ENCODE data around the gene LYRM4.
A peak's percentile ranks its signal among the peaks of the same experiment; 100 is the strongest.

LYRM4 gene

DNA sequence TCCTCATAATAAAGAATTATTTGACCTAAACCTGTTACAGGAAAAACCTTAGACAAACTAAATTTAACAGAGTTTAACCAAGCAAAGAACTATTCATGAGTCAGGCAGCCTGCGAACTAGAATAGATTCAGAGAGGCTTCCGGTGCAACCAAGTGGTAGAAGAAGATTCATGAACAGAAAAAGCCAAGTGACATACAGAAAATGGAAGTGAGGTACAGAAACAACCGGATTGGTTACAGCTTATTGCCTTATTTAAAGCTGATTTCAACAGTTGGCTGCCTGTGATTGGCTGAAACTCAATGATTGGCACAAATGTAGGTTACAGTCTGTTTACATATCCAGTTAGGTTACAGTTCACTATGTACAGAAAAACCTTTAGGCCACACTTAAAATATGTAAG is 165.5 kb downstream of the LYRM4 start:
- no peaks in the 10 kb centered on the region for H3K4me1 Mint-ChIP-seq
- H3K27ac Mint-ChIP-seq: no peak overlapping the region
- ATAC-seq: no peak

DNA sequence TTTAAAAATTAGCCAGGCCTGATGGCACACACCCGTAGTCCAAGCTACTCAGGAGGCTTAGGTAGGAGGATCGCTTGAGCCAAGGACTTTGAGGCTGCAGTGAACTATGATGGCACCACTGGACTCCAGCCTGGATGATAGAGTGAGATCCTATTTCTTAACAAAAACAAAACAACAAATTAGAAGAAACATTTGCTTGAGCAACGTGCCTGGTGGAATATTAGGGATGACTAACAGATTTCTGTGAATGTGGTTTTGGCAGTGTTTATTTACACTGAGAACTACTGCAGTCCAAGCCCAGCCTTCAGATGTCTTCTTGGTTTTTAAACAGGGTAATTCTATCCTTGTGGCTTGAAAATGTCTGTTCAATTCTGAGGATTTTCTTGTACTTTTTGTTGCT is 166.4 kb downstream of the LYRM4 start:
- Mint-ChIP-seq H3K27ac (no peak overlapping the region), H3K36me3 (no peaks in the 10 kb centered on the region), H3K4me1 (no peaks in the 10 kb centered on the region), H3K4me3 (no peak overlapping the region), H3K9me3 (no peaks in the 10 kb centered on the region)
- ATAC-seq (no peak), DNase-seq (ENCODE audit: low spot score in 2 of 2) (no peak)

More for the DNA sequence above, 165.5 kb downstream of the LYRM4 start:
- H3K9me3 Mint-ChIP-seq: no peaks in the 10 kb centered on the region
- H3K36me3 Mint-ChIP-seq: no peaks in the 10 kb centered on the region
- no peak overlapping the region for H3K4me3 Mint-ChIP-seq
- DNase-seq (ENCODE audit: low spot score in 2 of 2): no peak

DNA sequence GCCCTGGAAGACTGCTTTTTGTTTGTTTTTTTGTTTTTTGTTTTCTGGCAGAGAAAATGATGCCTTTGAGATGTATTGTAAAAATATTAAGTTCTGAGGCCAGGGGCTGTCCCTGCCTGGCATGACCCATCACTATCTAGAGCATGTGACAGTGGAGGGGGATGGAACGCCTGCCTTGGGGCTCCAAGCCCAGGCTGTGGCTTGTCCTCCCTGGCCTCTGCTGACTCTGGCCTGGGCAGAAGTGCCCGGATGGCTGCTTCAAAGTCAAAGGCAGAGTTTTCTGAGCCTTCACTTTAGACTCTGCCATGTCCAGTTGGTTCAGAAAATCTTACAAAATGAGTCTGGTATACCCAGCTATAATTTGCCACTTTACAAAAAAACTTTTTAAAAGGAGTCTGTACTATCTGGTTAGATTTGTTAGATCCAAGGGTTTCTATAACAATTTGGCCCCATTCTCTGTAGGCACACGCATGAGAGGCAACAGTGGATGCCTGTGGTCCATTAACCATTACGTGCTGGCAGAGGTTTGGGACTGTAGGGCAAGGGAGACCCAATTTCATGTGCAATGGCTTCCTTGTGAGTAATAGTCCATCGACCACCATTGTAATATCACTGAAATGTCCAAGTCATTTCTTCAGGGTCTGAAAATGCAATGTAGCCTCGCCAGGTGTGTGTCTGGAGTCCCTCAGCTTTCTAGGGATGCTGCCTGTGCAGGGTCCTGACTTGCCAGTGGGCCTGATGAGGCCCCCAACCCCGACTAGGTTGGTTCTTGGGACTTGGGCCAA is 167.3 kb downstream of the LYRM4 start:
- Mint-ChIP-seq H3K36me3 (no peaks in the 10 kb centered on the region), H3K4me3 (no peak overlapping the region), H3K9me3 (no peaks in the 10 kb centered on the region), H3K27ac (no peak overlapping the region), H3K4me1 (no peaks in the 10 kb centered on the region)
- DNase-seq (ENCODE audit: low spot score in 2 of 2) (no peak), ATAC-seq (no peak)

DNA sequence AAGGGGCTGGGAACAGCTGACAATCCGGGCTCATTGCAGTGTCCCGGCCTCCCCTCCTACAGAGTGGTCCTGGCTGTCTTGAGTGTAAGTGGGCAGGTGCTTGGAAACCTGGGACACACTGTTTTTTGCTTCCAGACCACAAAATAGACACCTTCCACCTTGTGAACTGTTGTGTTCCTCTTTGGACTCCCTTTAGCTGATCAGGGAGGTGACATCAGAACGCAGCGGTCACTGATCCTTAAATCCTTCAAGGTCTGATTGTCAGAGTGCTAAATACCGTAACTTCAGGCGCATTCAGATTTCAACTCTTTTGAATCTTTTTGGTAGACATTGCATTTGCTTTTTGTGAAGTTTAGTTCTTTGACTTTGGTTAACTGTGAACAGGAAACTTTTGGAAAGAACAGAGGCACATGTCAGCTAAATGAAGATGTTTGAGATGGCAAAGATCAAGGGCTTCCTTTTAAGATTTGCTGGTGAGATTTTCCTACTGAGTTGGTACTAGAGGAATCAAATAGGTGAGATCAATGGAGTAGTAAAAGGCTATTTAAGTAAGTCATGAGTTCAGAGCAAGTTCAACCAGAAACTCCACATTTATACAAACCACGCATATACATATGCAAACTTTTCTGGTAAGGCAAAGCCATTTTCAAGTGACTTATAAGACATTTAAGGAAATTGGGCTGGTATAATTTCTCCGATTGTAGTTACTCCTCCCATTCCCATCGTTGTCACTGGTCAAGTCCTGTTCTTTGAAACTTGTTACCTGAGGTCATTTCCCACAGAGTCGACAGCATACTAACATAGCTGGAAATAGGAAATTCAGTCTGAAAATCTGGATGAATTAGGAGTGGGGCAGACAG is 169.3 kb downstream of the LYRM4 start:
- H3K4me1 Mint-ChIP-seq: no peaks in the 10 kb centered on the region
- H3K36me3 Mint-ChIP-seq: no peaks in the 10 kb centered on the region
- H3K27ac Mint-ChIP-seq: no peak overlapping the region
- DNase-seq (ENCODE audit: low spot score in 2 of 2) (no peak), ATAC-seq (no peak)
- H3K9me3 Mint-ChIP-seq: no peaks in the 10 kb centered on the region
- H3K4me3 Mint-ChIP-seq: no peak overlapping the region

DNA sequence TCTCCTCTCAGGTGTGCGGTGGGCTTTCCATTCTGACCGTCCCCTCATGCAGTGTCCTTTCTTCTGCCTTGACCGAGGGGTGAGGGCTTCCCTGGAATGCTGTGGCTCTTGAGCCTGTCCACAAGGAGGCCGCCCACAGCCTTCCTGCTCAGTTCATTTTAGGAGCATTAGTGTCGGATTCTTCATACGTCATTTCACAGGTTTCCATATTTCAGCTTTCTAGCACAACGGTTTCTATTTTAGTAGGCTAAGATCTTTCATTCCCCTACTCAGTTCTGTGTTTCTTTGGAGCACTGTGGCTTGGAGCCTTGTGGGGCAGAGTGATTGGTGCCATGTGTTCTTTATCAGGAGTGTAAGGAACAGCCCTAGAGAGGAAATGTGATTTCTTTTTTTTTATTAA is 170.1 kb downstream of the LYRM4 start:
- DNase-seq (ENCODE audit: low spot score in 2 of 2) (no peak), ATAC-seq (peak; percentile 52)
- no peaks in the 10 kb centered on the region for H3K4me1 Mint-ChIP-seq
- no peak overlapping the region for H3K4me3 Mint-ChIP-seq
- no peak overlapping the region for H3K27ac Mint-ChIP-seq
- H3K36me3 Mint-ChIP-seq: no peaks in the 10 kb centered on the region
- no peaks in the 10 kb centered on the region for H3K9me3 Mint-ChIP-seq

DNA sequence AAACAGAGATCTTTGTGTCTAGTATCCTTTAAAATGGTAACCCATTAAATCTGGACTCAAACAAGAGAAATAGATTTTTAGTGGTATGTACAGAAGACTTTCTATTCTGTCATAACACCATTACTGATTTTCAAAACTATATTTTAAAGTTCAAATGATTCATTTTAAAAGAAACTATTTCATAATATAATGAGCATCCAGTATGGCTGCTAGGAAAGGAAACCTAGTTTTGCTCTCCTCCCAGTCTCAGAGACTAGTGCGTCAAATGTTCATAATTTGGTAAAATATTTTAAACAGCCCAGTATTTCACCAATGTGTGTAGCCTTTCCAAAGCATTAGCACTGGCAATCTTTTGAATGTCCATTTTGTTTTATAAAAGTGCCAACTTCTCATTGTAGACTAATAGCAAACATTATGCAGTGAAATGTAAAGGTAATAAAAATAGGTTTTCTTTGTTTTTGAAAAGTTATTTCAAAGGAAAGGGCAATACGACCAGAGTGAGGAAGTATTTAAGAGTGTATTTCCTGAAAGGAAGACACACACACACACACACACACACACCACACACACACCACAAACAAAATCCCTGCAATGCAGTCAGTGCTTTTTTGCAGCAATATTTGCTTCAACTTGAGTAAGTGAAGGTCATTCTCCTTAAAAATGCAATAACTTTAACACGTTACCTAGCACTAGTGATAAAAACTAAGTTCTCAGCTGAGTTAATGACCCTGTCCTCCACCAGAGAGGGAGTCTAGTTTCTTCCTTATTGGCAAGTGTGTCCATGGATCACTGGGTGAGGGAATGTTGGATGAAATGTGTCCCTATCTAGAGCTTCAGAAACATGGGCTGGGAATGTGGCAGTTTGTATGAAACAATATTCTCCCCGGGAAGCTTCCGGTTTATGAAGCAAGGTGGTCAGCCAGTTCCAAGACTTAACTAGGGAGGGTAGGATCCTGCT is 171.0 kb downstream of the LYRM4 start:
- ATAC-seq (no peak), DNase-seq (ENCODE audit: low spot score in 2 of 2) (no peak)
- Mint-ChIP-seq H3K4me3 (no peak overlapping the region), H3K27ac (no peak overlapping the region), H3K36me3 (no peaks in the 10 kb centered on the region), H3K9me3 (no peaks in the 10 kb centered on the region), H3K4me1 (no peaks in the 10 kb centered on the region)

GRCh38 chr6:5088780-5089179 is 172.0 kb downstream of the LYRM4 start:
- H3K4me1 Mint-ChIP-seq: no peaks in the 10 kb centered on the region
- ATAC-seq: no peak
- H3K36me3 Mint-ChIP-seq: no peaks in the 10 kb centered on the region
- H3K9me3 Mint-ChIP-seq: no peaks in the 10 kb centered on the region
- no peak for DNase-seq (ENCODE audit: low spot score in 2 of 2)
- H3K4me3 Mint-ChIP-seq: no peak overlapping the region
- H3K27ac Mint-ChIP-seq: no peak overlapping the region

- Mint-ChIP-seq H3K4me3 (no peak overlapping the region), H3K36me3 (no peaks in the 10 kb centered on the region)
Measured at GRCh38 chr6:5087389-5087788, 173.4 kb downstream of the LYRM4 start.

DNA sequence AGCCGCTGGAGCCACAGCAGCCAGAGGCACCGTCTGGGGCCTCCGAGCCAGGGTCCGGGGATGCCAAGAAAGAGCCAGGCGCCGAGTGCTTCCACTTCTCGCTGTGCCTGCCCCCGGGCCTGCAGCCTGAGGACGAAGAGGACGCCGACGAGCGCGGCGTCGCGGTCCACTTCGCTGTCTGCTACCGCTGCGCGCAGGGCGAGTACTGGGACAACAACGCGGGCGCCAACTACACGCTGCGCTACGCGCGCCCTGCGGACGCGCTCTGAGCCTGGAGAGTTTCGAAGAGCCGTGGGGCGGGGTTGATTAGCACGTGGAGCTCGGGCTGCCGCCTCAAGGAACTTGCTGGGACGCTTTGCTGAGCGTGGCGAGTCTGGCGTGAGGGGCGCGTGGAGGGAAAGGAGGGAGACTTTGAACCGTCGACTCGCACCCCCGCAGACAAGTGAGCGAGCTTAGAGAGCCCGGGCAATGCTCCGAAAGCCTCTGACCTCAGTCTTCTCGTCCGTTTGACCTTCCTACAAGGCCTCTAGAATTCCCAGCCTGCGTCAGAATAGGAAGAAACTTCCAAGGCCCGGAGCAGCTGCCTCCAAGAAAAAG is 174.4 kb downstream of the LYRM4 start:
- no peak for DNase-seq (ENCODE audit: low spot score in 2 of 2)
- Mint-ChIP-seq H3K36me3 (no peaks in the 10 kb centered on the region), H3K9me3 (no peaks in the 10 kb centered on the region), H3K4me1 (no peaks in the 10 kb centered on the region), H3K4me3 (no peak overlapping the region), H3K27ac (no peak overlapping the region)
- no peak for ATAC-seq

More at GRCh38 chr6:5087389-5087788, 173.4 kb downstream of the LYRM4 start:
- no peak for ATAC-seq
- DNase-seq (ENCODE audit: low spot score in 2 of 2): no peak
- H3K9me3 Mint-ChIP-seq: no peaks in the 10 kb centered on the region
- no peaks in the 10 kb centered on the region for H3K4me1 Mint-ChIP-seq
- no peak overlapping the region for H3K27ac Mint-ChIP-seq

- peak overlapping the region; percentile 40 for H3K4me3 Mint-ChIP-seq
Measured at GRCh38 chr6:5085648-5086293, 175.0 kb downstream of the LYRM4 start.

DNA sequence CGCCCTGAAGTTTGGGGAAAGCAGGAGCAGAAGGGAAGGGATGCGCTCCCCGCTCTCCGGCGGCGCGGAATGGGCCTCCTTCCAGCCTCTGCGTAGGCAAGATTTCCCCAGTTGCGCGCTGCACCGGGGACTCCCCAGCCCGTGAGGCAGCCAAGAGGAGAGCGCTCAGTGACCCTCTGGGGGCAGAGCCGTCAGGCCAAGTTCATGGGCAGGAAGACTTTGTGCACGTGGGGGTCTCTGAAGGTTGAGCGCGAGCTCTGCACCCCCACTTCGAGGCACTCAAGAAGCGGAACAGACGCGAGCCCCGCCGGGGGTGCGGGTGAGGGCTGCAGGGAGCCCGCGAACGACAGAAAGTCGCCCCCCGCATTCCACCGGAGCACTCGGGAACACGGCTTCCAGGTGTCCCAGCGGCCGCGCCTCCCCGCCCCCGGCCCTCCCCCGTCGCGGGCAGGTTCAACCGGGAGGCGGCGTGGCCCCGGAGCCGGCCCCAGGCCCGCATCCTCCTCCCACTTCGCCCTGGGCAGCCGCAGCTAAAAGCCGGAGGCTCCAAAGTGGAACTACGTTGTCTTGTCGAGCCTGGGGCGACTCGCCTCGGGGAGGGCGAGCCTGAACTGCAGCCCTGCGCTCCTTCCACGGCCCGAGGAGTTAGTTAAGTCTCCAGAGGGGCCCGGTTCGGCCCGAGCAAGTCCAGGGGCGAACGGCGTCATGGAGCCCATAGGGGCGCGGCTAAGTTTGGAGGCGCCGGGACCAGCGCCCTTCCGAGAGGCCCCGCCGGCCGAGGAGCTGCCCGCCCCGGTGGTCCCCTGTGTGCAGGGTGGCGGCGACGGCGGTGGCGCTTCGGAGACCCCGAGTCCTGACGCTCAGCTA is 175.7 kb downstream of the LYRM4 start, which contains the start of gene PPP1R3G:
TSS of gene PPP1R3G (plus strand) at position 561 of the 867 bp plus-strand sequence. CDS start at position 706, 145 bp downstream.
- peak; percentile 50 for ATAC-seq
- no peak for DNase-seq (ENCODE audit: low spot score in 2 of 2)
- Mint-ChIP-seq H3K4me1 (no peaks in the 10 kb centered on the region), H3K27ac (no peak within 1 kb of the TSS), H3K9me3 (no peaks in the 10 kb centered on the region), H3K4me3 (peak within 1 kb of the TSS; percentile 40), H3K36me3 (no peaks in the 10 kb centered on the region)

More at GRCh38 chr6:5085648-5086293, 175.0 kb downstream of the LYRM4 start:
- DNase-seq (ENCODE audit: low spot score in 2 of 2) (no peak), ATAC-seq (peak; percentile 43)
- Mint-ChIP-seq H3K27ac (no peak overlapping the region), H3K36me3 (no peaks in the 10 kb centered on the region), H3K4me1 (no peaks in the 10 kb centered on the region), H3K9me3 (no peaks in the 10 kb centered on the region)

- Mint-ChIP-seq H3K4me1 (no peaks in the 10 kb centered on the region), H3K27ac (no peak overlapping the region), H3K4me3 (peak overlapping the region; percentile 40), H3K36me3 (no peaks in the 10 kb centered on the region), H3K9me3 (no peaks in the 10 kb centered on the region)
- DNase-seq (ENCODE audit: low spot score in 2 of 2): no peak
- ATAC-seq: peak; percentile 25
Measured at GRCh38 chr6:5084360-5084780, 176.4 kb downstream of the LYRM4 start.

- H3K4me1 Mint-ChIP-seq: no peaks in the 10 kb centered on the region
- no peak for DNase-seq (ENCODE audit: low spot score in 2 of 2)
- ATAC-seq: no peak
- H3K27ac Mint-ChIP-seq: no peak overlapping the region
- peak overlapping the region; percentile 40 for H3K4me3 Mint-ChIP-seq
- H3K9me3 Mint-ChIP-seq: no peaks in the 10 kb centered on the region
- no peaks in the 10 kb centered on the region for H3K36me3 Mint-ChIP-seq
Measured at GRCh38 chr6:5083813-5084359, 176.9 kb downstream of the LYRM4 start.
